Esophagus (tissue), 2 donors: ENCODE results near the gene LRRC39. TPM values are rescaled to one million over a fixed set of nuclear protein-coding genes. Genes with fewer than 3 reads are reported as not detected.
"Not testable (repeated sequence)": the region's sequence is repeated elsewhere in the genome, so short reads cannot be mapped to it uniquely, and the experiment has no call there.

Experiments
- H3K27ac ChIP-seq, 2 donors: one replicate each; pipeline ENCODE4 v1.5.1; 2013; ENCODE audit warnings: low read depth in 2 of 2, mild to moderate bottlenecking in 2 of 2, inconsistent platforms in 1 of 2, low read length in 1 of 2, moderate library complexity in 1 of 2
- H3K27me3 ChIP-seq, 2 donors: one replicate each; pipeline ENCODE4 v1.6.1; 2013; ENCODE audit warnings: low read length in 2 of 2, control low read depth in 1 of 2, mild to moderate bottlenecking in 1 of 2; ENCODE audit not compliant: insufficient read depth in 2 of 2, control insufficient read depth in 1 of 2
- H3K36me3 ChIP-seq, 2 donors: one replicate each; pipeline ENCODE4 v1.6.1; 2013; ENCODE audit warnings: low read length in 1 of 2; ENCODE audit not compliant: control insufficient read depth in 2 of 2, insufficient read depth in 2 of 2
- H3K4me1 ChIP-seq, 2 donors: one replicate each; pipeline ENCODE4 v1.6.1; 2013; ENCODE audit warnings: low read length in 1 of 2; ENCODE audit not compliant: control insufficient read depth in 2 of 2, insufficient read depth in 2 of 2
- H3K4me3 ChIP-seq, 2 donors: one replicate each; pipeline ENCODE4 v1.5.1; 2013; ENCODE audit warnings: low read length in 2 of 2, mild to moderate bottlenecking in 2 of 2, low read depth in 1 of 2, moderate library complexity in 1 of 2
- H3K9me3 ChIP-seq, 2 donors: one replicate each; pipeline ENCODE4 v1.6.1; 2013; ENCODE audit warnings: mild to moderate bottlenecking in 2 of 2, low read depth in 1 of 2, low read length in 1 of 2, moderate library complexity in 1 of 2; ENCODE audit not compliant: control insufficient read depth in 2 of 2, insufficient read depth in 1 of 2
- WGBS, 2 donors: extraction: QIAGEN DNeasy Blood & Tissue Kit; methylation state at CpG; one replicate each; pipeline ENCODE4 v1.1.7; 2013; 5-methylcytosine and 5-hydroxymethylcytosine counted together
- polyA plus RNA-seq, 2 donors: library from polyadenylated mRNA; stranded (reverse); fragments of 200-250 nt; gene quantifications; one replicate each; pipeline ENCODE4 v1.2.3, GENCODE V29; 2013
- donor health status: healthy with polysubstance abuse.
- donor health status: Bipolar disorder and iron deficiency.

The LRRC39 gene
- polyA plus RNA-seq, 2 donors: 0.41 to 1.2 TPM

DNA sequence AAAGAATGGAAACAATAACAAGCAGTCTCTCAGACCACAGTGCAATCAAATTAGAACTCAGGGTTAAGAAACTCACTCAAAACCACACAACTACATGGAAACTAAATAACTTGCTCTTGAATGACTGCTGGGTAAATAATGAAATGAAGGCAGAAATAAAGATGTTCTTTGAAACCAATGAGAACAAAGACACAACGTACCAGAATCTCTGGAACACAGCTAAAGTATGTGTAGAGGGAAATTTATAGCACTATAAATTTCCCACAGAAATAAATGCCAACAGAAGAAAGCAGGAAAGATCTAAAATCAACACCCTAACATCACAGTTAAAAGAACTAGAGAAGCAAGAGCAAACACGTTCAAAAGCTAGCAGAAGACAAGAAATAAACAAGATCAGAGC is 24.6 kb upstream of the LRRC39 start:
- not testable (repeated sequence) for H3K36me3 ChIP-seq, H3K27me3 ChIP-seq, H3K9me3 ChIP-seq, H3K27ac ChIP-seq, H3K4me1 ChIP-seq, H3K4me3 ChIP-seq
- WGBS, 2 donors: 68 to 78% methylated on average over 2 of the region's 2 CpGs

DNA sequence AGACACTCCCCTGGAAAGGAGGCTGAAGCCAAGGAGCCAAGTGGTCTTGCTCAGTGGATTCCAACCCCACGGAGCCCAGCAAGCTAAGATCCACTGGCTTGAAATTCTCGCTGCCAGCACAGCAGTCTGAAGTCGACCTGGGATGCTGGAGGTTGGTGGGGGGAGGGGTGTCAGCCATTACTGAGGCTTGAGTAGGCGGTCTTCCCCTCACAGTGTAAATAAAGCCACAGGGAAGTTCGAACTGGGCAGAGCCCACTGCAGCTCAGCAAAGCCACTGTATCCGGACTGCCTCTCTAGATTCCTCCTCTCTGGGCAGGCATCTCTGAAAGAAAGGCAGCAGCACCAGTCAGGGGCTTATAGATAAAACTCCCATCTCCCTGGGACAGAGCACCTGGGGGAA is 22.0 kb upstream of the LRRC39 start:
- 68 to 78% methylated on average over 6 of the region's 6 CpGs for WGBS, 2 donors
- H3K36me3 ChIP-seq, H3K4me3 ChIP-seq, H3K4me1 ChIP-seq, H3K9me3 ChIP-seq, H3K27me3 ChIP-seq, H3K27ac ChIP-seq: not testable (repeated sequence)

DNA sequence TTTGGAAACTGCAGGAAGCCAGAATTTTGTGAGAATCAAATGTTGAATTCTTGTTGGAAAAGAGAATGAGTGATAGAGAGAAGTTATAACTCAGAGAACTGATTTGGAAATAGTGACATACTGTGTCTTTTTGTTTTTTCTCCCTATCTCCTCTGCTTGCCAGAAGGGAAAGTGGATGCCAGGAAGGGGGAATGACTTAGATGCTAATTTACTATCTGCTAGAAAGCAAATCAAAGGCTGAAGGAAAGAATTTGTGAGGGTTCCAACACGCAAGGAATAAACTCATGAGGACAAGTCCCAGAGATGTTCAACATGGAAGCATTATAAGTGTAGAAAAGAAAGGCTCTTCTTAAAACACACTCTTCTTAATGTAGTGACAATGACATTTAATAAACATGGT is 20.5 kb upstream of the LRRC39 start:
- Histone ChIP-seq H3K27ac (no peak overlapping the region), H3K4me1 (no peaks in the 10 kb centered on the region), H3K36me3 (peaks cover 5% of the 10 kb centered on the region in 2 donors), H3K9me3 (no peaks in the 10 kb centered on the region), H3K4me3 (no peak overlapping the region), H3K27me3 (no peaks in the 10 kb centered on the region)
- WGBS, 2 donors: 96 to 97% methylated on average over 1 of the region's 1 CpG

DNA sequence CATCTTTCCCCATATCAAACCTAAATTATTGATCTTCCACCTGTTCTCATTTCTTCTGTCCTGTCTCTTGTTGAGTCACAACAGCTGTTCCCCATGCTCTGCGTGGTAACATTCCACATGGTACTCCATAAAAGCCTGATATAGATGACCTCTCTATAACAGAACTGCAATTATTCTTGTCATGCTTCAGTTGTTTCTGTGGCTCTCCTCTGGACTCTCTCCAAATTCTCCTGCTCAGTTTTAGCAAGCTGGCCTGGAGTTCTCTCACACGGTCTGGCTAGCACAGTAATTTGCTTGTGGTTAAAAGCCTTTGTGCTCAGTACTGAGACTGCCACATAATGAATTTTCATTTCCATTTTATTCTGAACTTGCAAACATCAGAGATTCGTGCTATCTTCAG is 10.6 kb upstream of the LRRC39 start:
- Histone ChIP-seq H3K4me3 (no peak overlapping the region), H3K27ac (no peak overlapping the region), H3K9me3 (no peaks in the 10 kb centered on the region), H3K27me3 (no peaks in the 10 kb centered on the region), H3K36me3 (peaks cover 0 to 3% of the 10 kb centered on the region in 2 donors), H3K4me1 (no peaks in the 10 kb centered on the region)
- 29 to 44% methylated on average over 3 of the region's 3 CpGs for WGBS, 2 donors

GRCh38 chr1:100187912-100188311 is 9.9 kb upstream of the LRRC39 start:
- Histone ChIP-seq H3K4me1 (no peaks in the 10 kb centered on the region), H3K9me3 (no peaks in the 10 kb centered on the region), H3K4me3 (no peak overlapping the region), H3K36me3 (peaks cover 0 to 3% of the 10 kb centered on the region in 2 donors), H3K27ac (no peak overlapping the region), H3K27me3 (no peaks in the 10 kb centered on the region)
- WGBS, 2 donors: 65 to 71% methylated on average over 3 of the region's 3 CpGs

GRCh38 chr1:100184536-100184935 is 6.5 kb upstream of the LRRC39 start:
- Histone ChIP-seq H3K9me3 (no peaks in the 10 kb centered on the region), H3K4me3 (no peak overlapping the region), H3K4me1 (no peaks in the 10 kb centered on the region), H3K27ac (no peak overlapping the region), H3K27me3 (no peaks in the 10 kb centered on the region), H3K36me3 (no peaks in the 10 kb centered on the region)
- WGBS, 2 donors: 50% methylated on average over 1 of the region's 1 CpG

DNA sequence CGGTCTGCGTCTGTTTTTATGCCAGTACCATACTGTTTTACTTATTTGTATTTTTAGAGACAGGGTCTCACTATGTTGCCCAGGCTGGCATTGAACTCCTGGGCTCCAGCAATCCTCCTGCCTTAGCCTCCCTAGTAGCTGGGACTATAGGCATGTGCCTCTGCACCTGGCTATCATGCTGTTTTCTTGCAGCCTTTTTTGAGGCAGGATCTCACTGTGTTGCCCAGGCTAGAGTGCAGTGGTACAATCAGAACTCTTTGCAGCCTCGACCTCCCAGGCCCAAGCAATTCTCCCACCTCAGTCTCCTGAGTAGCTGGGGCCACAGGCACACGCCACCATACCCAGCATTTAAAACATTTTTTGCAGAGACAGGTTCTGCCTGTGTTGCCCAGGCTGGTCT is 5.3 kb upstream of the LRRC39 start:
- no peaks in the 10 kb centered on the region for H3K4me1 ChIP-seq
- no peaks in the 10 kb centered on the region for H3K36me3 ChIP-seq
- H3K27me3 ChIP-seq: no peaks in the 10 kb centered on the region
- no peaks in the 10 kb centered on the region for H3K9me3 ChIP-seq
- no peak overlapping the region for H3K4me3 ChIP-seq
- WGBS, 2 donors: 97 to 98% methylated on average over 4 of the region's 4 CpGs
- H3K27ac ChIP-seq: no peak overlapping the region

GRCh38 chr1:100177295-100178041 is 588 bp downstream of the LRRC39 start:
- Histone ChIP-seq H3K27me3 (no peaks in the 10 kb centered on the region), H3K27ac (no peak overlapping the region), H3K4me1 (no peaks in the 10 kb centered on the region), H3K4me3 (no peak overlapping the region), H3K36me3 (no peaks in the 10 kb centered on the region), H3K9me3 (no peaks in the 10 kb centered on the region)
- 90% methylated on average over 4 of the region's 4 CpGs for WGBS, 2 donors

- Histone ChIP-seq H3K4me3 (no peak overlapping the region), H3K27me3 (no peaks in the 10 kb centered on the region), H3K36me3 (no peaks in the 10 kb centered on the region), H3K9me3 (no peaks in the 10 kb centered on the region), H3K27ac (no peak overlapping the region), H3K4me1 (no peaks in the 10 kb centered on the region)
- WGBS, 2 donors: 97 to 100% methylated on average over 2 of the region's 2 CpGs
These were observed 10.0 kb downstream of the LRRC39 start for GRCh38 chr1:100168051-100168450.

- Histone ChIP-seq H3K4me1 (no peaks in the 10 kb centered on the region), H3K36me3 (no peaks in the 10 kb centered on the region), H3K27me3 (no peaks in the 10 kb centered on the region), H3K4me3 (no peak overlapping the region), H3K9me3 (no peaks in the 10 kb centered on the region), H3K27ac (no peak overlapping the region)
- WGBS, 2 donors: 89 to 94% methylated on average over 5 of the region's 5 CpGs
These were observed 13.4 kb downstream of the LRRC39 start for GRCh38 chr1:100164702-100165101.
